SJSA1 (cell line): Measurements from ENCODE around the gene APPL2. TPM values are rescaled to one million over a fixed set of nuclear protein-coding genes. Genes with fewer than 3 reads are reported as not detected.
A peak's percentile ranks its signal among the peaks of the same experiment; 100 is the strongest.

Source experiments
- DNase-seq, 2 experiments: peaks; one replicate each; pipeline ENCODE4 v3.0.0-alpha.2; 2015 to 2020; ENCODE audit warnings: low spot score in 2 of 2, low read depth in 1 of 2
- H3K27ac ChIP-seq: fragments of 250-450 bp; sonication (Bioruptor Pico); 2 replicates; pipeline ENCODE4 v1.5.1; 2020; ENCODE audit warnings: mild to moderate bottlenecking, moderate library complexity
- H3K27me3 ChIP-seq: fragments of 250-450 bp; sonication (Bioruptor Pico); replicated peaks from 2 replicates; pipeline ENCODE4 v1.5.1; 2020; ENCODE audit warnings: mild to moderate bottlenecking, moderate library complexity
- H3K36me3 ChIP-seq: fragments of 250-450 bp; sonication (Bioruptor Pico); 2 replicates; pipeline ENCODE4 v1.5.1; 2020; ENCODE audit warnings: mild to moderate bottlenecking
- H3K4me1 ChIP-seq: fragments of 250-450 bp; sonication (Bioruptor Pico); replicated peaks from 2 replicates; pipeline ENCODE4 v1.6.1; 2021; ENCODE audit warnings: mild to moderate bottlenecking
- H3K4me3 ChIP-seq: fragments of 250-450 bp; sonication (Bioruptor Pico); 2 replicates; pipeline ENCODE4 v1.5.1; 2020; ENCODE audit warnings: mild to moderate bottlenecking
- H3K9me3 ChIP-seq: fragments of 250-450 bp; sonication (Bioruptor Pico); replicated peaks from 2 replicates; pipeline ENCODE4 v1.5.1; 2020; ENCODE audit warnings: mild to moderate bottlenecking
- total RNA-seq: library from RNA; depleted of rRNA; stranded (reverse); fragments of >200 nt; shearing (Covaris generic); gene quantifications from 2 replicates; pipeline ENCODE4 v1.2.3, GENCODE V29; 2014; rRNA removed

APPL2 gene, protein sequence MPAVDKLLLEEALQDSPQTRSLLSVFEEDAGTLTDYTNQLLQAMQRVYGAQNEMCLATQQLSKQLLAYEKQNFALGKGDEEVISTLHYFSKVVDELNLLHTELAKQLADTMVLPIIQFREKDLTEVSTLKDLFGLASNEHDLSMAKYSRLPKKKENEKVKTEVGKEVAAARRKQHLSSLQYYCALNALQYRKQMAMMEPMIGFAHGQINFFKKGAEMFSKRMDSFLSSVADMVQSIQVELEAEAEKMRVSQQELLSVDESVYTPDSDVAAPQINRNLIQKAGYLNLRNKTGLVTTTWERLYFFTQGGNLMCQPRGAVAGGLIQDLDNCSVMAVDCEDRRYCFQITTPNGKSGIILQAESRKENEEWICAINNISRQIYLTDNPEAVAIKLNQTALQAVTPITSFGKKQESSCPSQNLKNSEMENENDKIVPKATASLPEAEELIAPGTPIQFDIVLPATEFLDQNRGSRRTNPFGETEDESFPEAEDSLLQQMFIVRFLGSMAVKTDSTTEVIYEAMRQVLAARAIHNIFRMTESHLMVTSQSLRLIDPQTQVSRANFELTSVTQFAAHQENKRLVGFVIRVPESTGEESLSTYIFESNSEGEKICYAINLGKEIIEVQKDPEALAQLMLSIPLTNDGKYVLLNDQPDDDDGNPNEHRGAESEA
- 519 and 584 TPM in 2 replicates for total RNA-seq

DNA sequence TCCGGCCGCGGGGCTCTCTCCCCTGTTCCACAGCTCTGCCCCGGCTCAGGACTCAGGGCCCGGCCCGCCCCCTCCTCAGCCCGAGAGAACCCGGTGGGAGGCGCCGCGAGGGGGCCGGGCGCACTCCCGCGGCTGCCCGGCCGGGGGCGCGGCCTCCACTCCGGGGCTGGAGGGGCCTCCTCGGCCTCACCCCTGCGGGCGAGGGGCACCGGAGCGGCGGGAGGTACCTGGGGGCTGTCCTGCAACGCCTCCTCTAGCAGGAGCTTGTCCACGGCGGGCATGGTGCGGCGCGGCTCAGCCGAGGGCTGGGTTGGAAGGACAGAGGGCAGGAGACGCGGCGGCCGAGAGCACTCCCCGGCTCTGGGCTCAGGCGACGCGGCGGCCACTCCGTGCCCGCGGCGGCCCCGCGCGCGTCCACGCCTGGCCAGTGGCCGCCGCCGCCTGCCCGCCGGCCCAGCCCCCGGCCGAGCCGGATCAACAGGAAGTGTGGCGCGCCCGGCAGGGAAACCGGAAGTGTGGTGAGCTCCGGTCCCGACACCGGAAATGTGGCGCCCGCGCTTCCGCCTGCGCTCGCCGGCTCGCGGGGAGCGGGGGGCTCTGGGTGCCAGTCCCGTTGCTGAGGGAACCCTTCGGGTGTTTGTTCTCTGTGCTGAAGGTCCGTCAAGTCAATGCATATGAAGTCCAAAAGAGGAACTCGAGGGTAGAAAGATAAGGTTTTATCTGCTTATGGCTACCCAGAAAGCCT is at the start of gene APPL2:
APPL2 (minus strand) TSS at position 443 of the 745 bp plus-strand sequence; CDS start at position 281, 162 bp downstream.
- H3K9me3 ChIP-seq: no peaks in the 10 kb centered on the region
- peaks cover 48% of the 10 kb centered on the region for H3K36me3 ChIP-seq
- peak; percentile 100 for DNase-seq
- peak within 1 kb of the TSS; percentile 89 for H3K4me3 ChIP-seq
- H3K27ac ChIP-seq: peak within 1 kb of the TSS; percentile 96
- H3K4me1 ChIP-seq: peaks cover 50% of the 10 kb centered on the region
- no peaks in the 10 kb centered on the region for H3K27me3 ChIP-seq

DNA sequence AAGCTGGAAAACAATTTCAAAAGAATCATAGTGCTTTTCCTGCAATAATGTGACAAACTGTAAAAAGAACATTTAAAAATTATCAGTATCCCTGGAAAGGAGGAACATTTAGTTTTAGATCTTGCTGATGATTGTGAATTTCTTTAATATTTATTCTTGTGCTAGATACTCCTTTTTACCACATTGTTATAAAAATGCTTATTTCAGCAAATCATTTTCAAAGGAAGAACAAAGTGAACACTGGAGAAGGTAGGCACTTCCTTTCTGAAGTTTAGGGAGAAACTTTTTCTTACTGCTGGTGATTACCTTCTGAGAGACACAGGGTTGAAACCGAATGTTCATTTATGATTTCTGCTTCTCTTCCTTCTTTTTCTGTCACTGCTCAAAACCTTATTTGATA is 49.4 kb upstream of the APPL2 start:
- H3K4me3 ChIP-seq: no peak overlapping the region
- no peaks in the 10 kb centered on the region for H3K27me3 ChIP-seq
- no peaks in the 10 kb centered on the region for H3K36me3 ChIP-seq
- no peaks in the 10 kb centered on the region for H3K9me3 ChIP-seq
- DNase-seq: no peak
- H3K27ac ChIP-seq: no peak overlapping the region
- peaks cover 14% of the 10 kb centered on the region; the same call in 1 of the 2 replicates for H3K4me1 ChIP-seq

DNA sequence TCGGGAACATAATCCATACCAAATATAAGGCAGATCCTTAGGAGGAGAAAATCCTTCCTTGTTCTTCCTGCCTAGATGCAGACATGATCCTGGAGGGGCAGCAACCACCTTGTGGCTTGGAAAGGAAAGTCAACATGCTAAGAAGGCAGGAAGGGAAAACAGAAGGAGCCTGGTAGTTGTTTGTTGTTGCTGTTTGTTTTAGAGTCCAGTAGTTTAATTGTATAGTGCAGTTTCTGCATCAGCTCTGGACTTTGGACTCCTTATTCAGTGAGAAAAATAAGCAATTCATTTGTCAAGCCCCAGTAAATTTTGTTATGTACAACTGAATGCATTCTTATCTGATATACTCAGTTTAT is 45.7 kb upstream of the APPL2 start:
- no peak for DNase-seq
- no peak overlapping the region for H3K4me3 ChIP-seq
- no peaks in the 10 kb centered on the region for H3K9me3 ChIP-seq
- no peaks in the 10 kb centered on the region for H3K27me3 ChIP-seq
- H3K27ac ChIP-seq: no peak overlapping the region
- H3K36me3 ChIP-seq: no peaks in the 10 kb centered on the region
- peaks cover 10% of the 10 kb centered on the region; the same call in 1 of the 2 replicates for H3K4me1 ChIP-seq

DNA sequence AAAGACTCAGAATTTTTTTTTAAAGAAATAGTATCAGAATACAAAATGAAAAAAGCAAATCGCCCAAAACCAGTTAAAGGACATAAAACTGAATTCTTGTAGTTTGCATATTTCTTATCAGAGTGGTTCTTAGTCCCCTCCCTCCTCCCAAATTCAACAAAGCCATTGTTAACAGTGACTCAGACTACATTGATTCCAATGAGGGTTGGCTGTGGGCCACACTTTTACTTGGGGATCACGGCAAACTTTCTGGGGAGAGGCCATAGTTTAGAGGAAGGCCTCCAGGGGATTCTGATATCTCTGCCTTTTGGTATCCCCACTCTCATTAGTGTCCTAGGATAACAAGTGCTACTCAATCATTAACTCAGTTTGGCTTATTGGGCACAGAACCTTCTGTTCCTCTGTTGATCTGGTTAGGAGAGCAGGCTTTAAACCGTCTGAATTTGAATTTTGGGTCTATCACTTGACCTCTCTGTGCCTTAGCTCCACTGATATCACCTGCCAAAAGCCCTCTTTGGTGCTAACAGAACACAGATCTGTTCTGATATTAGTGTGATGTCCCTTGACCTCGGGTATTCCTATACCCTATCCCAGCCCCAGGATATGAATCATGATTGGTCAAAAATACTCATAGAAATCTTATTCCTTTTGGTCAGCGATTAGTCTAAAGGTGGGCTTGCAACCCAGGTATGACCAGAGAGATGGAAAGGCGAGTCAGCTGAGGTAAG is 45.2 kb upstream of the APPL2 start:
- DNase-seq: no peak
- Histone ChIP-seq H3K4me3 (no peak overlapping the region), H3K36me3 (no peaks in the 10 kb centered on the region), H3K27me3 (no peaks in the 10 kb centered on the region), H3K27ac (no peak overlapping the region), H3K9me3 (no peaks in the 10 kb centered on the region), H3K4me1 (peaks cover 10% of the 10 kb centered on the region; the same call in 1 of the 2 replicates)

DNA sequence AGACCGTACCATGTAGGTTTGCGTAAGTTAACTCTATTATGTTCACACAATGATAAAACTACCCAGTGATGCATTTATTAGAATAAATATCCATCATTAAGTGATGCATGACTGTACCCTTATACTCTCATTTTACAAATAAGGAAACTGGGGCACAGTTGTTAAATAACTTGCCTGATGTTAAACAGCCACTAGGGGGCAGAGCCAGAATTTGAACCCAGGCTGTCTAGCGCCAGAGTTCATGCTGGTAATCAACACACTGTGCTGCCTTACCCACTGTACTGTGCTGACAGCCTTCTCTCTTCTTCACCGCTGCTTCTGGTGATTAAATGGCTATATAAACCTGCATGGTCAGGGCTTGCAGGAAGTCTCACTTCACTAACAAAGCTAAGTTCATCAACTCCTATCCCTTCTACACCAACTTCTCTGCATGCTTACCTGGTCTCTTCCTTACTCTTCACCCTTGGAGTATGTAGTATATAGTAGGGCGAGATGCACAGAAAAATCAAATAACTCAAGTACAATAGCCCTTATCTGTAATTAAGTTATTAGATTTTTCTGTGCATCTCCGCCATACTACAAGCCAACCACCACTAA is 43.6 kb upstream of the APPL2 start:
- H3K4me3 ChIP-seq: no peak overlapping the region
- H3K4me1 ChIP-seq: peaks cover 10% of the 10 kb centered on the region; the same call in 1 of the 2 replicates
- H3K27ac ChIP-seq: no peak overlapping the region
- no peaks in the 10 kb centered on the region for H3K36me3 ChIP-seq
- H3K27me3 ChIP-seq: no peaks in the 10 kb centered on the region
- H3K9me3 ChIP-seq: no peaks in the 10 kb centered on the region
- DNase-seq: no peak

DNA sequence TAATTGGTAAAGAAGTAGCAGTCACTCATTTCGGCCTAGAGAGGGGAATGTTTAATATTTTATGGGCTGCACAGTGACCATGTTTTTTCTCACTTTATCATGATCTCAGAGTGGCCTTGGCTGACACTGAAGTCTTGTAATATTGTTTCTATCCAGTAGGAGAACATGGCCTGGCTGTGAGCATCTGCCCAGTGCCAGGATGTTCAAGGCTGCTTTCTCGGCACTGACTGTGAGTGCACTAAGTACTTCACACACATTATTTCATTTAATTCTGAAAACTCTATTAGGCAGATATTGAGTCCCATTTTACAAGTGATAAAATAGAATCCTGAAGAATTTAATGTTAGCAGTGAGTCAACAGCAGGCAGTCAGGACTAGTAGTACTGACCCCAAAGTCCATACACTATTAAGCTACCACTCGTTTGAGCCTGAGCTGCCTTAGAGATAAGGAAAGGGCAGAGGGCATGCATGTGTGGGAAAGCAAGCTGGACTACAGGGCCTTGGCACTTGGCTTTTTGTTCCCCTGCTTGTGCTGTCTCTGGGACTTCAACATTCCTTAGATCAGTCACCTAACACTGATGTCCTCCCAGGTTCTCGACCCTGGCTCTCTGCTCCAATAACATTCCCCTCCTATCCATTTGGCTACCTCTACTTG is 42.2 kb upstream of the APPL2 start:
- H3K36me3 ChIP-seq: no peaks in the 10 kb centered on the region
- H3K9me3 ChIP-seq: no peaks in the 10 kb centered on the region
- no peak overlapping the region for H3K4me3 ChIP-seq
- no peaks in the 10 kb centered on the region for H3K27me3 ChIP-seq
- H3K27ac ChIP-seq: no peak overlapping the region
- peaks cover 10% of the 10 kb centered on the region; the same call in 1 of the 2 replicates for H3K4me1 ChIP-seq
- DNase-seq: no peak

DNA sequence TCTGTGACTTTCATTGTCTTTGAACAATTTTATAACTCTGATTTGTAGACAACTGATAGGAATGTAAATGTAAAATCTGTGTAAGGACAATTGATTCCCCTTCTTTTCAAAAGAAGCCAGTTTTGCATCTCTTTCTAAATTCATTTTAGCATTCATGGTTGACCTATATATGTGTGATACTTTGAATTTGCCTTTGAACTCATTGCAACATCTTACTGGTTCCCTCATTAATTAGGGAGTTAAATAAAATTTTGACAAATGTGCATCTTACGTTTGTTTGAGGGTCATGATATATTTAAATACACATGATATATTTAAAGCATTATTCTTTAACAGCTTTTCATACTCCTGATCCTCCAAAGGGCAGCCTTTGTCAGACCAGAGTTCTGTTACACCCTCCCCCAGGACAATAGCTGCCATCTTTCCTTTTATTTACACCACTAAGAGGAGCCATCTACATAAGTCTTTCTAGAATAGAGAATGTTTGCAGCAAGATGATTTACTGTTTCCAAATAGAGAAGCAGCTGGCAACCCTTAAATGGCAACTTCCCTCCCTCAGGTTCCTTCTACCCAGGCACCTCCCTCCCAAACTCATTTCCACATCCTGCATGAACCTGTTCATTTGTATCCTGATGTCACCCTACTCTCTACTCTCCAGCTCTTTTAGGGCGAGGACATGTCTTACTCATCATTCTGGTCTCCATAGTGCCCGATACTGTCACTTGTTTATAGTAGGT is 40.2 kb upstream of the APPL2 start:
- peaks cover 6% of the 10 kb centered on the region for H3K4me1 ChIP-seq
- no peak overlapping the region for H3K4me3 ChIP-seq
- H3K36me3 ChIP-seq: no peaks in the 10 kb centered on the region
- no peaks in the 10 kb centered on the region for H3K27me3 ChIP-seq
- DNase-seq: no peak
- no peaks in the 10 kb centered on the region for H3K9me3 ChIP-seq
- no peak overlapping the region for H3K27ac ChIP-seq

DNA sequence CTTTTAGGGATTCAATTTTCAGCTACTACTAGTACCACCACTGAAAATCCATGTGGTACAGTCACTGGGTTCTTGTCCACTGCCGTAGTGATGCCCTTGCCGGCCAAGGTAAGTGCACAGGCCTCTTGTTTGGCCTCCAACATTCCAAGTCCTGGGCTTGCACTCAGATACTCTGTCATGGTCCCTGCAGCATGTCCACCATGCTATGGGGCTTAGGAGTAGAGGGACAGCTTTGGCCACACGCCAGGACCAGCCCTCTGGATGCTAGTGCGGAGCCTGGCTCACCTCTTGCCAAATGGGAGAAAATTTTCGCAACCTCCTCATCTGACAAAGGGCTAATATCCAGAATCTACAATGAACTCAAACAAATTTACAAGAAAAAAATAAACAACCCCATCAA is 38.6 kb upstream of the APPL2 start:
- Histone ChIP-seq H3K9me3 (0 out of 2 replicates have a peak, but pooled peaks cover 2% of the 10 kb centered on the region), H3K4me1 (peaks cover 14% of the 10 kb centered on the region), H3K4me3 (no peak overlapping the region), H3K36me3 (no peaks in the 10 kb centered on the region), H3K27me3 (no peaks in the 10 kb centered on the region), H3K27ac (no peak overlapping the region)
- no peak for DNase-seq

DNA sequence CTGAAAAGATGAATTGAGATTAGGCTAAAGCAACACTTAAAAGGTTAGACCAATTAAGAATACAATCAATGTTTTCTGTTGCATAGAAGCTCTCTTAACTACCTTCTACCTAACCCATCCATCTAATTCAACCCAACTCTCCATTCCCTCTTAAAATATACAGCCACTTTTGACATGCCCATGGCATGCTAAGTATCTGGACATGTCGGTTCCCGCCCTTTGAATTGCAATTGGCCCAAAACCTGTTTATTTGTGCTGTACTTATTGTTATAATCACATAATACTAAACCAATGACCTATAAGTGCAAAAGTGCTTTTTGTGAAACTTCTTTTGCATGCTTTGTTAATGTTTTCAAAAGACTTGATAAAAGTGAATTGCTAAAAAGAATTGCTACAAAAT is 37.6 kb upstream of the APPL2 start:
- Histone ChIP-seq H3K27me3 (no peaks in the 10 kb centered on the region), H3K4me1 (peaks cover 17% of the 10 kb centered on the region), H3K27ac (no peak overlapping the region), H3K4me3 (no peak overlapping the region), H3K9me3 (0 out of 2 replicates have a peak, but pooled peaks cover 2% of the 10 kb centered on the region), H3K36me3 (no peaks in the 10 kb centered on the region)
- DNase-seq: no peak

DNA sequence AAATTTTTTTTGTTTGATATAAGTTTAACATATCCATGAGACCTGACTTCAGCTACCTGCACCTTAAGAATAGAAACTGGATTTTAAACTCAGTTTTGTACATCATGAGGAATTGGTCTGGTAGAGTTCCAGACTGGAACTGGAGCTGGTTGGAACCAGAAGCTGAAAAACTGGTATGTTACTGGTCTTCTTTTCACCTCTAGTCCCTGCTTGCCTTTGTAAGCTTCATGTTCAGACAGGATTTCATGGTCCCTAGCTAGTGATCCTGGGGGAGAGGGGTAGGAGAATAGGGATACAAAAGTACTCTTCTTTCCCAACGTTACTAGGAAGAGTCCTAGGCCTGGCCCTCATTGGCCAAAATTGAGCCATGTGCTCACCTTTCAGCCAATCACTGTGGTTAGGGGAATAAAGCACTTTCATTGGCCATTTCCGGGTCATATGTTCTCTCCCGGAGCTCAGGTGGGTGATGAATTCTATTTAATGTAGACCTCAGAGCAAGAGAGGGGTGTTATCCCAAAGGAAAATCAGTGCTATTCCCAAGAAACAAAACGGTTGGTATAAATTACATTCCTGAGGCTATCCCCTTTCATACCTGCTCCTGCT is 36.9 kb upstream of the APPL2 start:
- H3K36me3 ChIP-seq: no peaks in the 10 kb centered on the region
- H3K27ac ChIP-seq: no peak overlapping the region
- peaks cover 17% of the 10 kb centered on the region for H3K4me1 ChIP-seq
- H3K4me3 ChIP-seq: no peak overlapping the region
- 0 out of 2 replicates have a peak, but pooled peaks cover 2% of the 10 kb centered on the region for H3K9me3 ChIP-seq
- H3K27me3 ChIP-seq: no peaks in the 10 kb centered on the region
- no peak for DNase-seq

DNA sequence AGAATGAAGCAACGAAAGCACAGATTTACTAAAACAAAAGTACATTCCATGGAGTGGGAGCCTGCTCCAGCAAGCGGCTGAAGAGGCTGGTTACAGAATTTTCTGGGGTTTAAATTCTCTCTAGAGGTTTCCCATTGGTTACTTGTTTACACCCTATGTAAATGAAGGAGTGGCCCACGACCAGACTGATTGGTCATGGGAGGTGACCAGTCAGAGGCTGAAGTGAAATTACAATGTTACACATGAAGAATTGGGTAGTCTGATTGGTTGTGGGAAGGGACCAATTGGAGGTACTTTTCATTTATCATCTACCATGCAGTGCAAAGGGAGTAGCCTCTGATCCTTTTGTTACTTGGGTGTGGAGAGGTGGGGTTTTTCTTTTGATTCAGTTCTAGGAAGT is 36.2 kb upstream of the APPL2 start:
- no peak for DNase-seq
- no peak overlapping the region for H3K27ac ChIP-seq

DNA sequence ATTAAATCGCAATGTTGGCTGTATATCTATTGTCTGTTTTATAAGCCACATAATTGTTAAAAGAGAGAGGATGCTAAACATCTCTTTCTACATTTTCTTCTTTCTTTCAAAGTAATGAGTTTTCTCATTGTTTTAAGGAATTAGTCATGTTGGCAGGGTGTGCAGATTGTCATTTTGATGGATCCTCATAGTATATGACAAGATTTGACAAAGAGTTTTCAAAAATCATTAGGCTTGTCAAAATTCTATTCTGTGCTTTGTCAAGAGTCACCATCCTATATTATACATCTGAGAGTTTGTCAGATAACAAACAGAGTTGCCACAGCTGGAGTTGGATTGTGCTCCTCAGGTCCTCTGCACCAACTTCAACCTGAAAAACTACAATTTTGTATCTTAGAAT is 35.4 kb upstream of the APPL2 start:
- H3K27me3 ChIP-seq: no peaks in the 10 kb centered on the region
- no peak for DNase-seq
- no peaks in the 10 kb centered on the region for H3K36me3 ChIP-seq
- no peak overlapping the region for H3K4me3 ChIP-seq
- 0 out of 2 replicates have a peak, but pooled peaks cover 2% of the 10 kb centered on the region for H3K9me3 ChIP-seq
- no peak overlapping the region for H3K27ac ChIP-seq
- peaks cover 17% of the 10 kb centered on the region for H3K4me1 ChIP-seq

More for the DNA sequence above, 36.2 kb upstream of the APPL2 start:
- H3K4me1 ChIP-seq: peaks cover 17% of the 10 kb centered on the region
- H3K4me3 ChIP-seq: no peak overlapping the region
- H3K27me3 ChIP-seq: no peaks in the 10 kb centered on the region
- no peaks in the 10 kb centered on the region for H3K36me3 ChIP-seq
- H3K9me3 ChIP-seq: 0 out of 2 replicates have a peak, but pooled peaks cover 2% of the 10 kb centered on the region
